ENCODE results near the gene BEND6. TPM values are rescaled to one million over a fixed set of nuclear protein-coding genes. Genes with fewer than 3 reads are reported as not detected.

The BEND6 gene
- total RNA-seq, 1 experiment from 2014 or later, result not detected

GRCh38 chr6:56915832-56916231 lies 39.1 kb upstream of the BEND6 start:
- no peak overlapping the region for H3K27ac ChIP-seq (ENCODE audit: low read length)
- H3K4me3 ChIP-seq (ENCODE audit: low read length), result no peak overlapping the region
- no peaks in the 10 kb centered on the region for H3K9me2 ChIP-seq (replicated peaks; ENCODE audit: insufficient read depth, low read length)
- no peaks in the 10 kb centered on the region for H3K4me1 ChIP-seq (ENCODE audit: low read length)
- H4K20me1 ChIP-seq (ENCODE audit: insufficient read depth, low read depth, low read length), result no peaks in the 10 kb centered on the region
- no peak overlapping the region for H2AFZ ChIP-seq (ENCODE audit: low read length)
- no peaks in the 10 kb centered on the region for H3K79me2 ChIP-seq (ENCODE audit: low read length)
- no peak overlapping the region for H3K9ac ChIP-seq (ENCODE audit: low read length)
- no peaks in the 10 kb centered on the region for H3K36me3 ChIP-seq (ENCODE audit: insufficient read depth, low read length)
- no peaks in the 10 kb centered on the region for H3K9me3 ChIP-seq (ENCODE audit: low read length)
- H3K27me3 ChIP-seq (ENCODE audit: low read length), result no peaks in the 10 kb centered on the region
- no peak overlapping the region for H3K4me2 ChIP-seq (ENCODE audit: low read depth, low read length, poor library complexity, severe bottlenecking)
- DNase-seq, result no peak

DNA sequence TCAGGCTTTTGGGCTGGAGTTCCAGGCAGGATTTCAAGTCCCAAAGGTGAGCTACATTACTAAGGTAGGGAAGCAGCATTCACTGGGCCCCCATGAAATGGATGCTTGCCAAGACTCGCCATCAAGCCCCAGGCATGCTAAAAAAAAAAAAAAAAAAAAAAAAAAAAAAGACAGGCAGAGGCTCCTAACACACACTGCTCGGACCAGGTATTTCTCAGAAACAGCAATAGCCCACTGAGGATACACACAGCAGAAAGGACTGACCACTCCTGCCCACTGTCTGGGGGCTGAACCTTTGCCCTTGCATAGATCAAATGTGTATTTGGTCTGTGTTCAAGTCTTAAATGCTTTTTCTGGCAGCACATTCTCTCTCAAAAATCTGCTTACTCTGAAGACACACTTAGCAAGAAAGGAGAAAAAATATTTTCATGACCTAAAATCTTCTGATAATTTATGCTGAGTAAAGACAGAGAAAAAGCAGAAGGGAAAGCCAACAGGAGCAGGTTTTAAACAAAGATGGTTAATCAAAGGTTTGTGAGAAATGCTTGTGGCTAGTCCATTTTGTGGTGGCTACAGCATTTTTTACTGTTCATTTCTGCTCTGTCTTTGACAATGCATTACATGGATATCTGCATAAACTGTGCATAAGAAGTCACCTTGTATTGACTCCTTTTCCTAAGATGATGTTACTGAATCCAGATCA lies 37.9 kb upstream of the BEND6 start:
- H2AFZ ChIP-seq (ENCODE audit: low read length), result no peak overlapping the region
- no peaks in the 10 kb centered on the region for H3K9me3 ChIP-seq (ENCODE audit: low read length)
- no peaks in the 10 kb centered on the region for H3K79me2 ChIP-seq (ENCODE audit: low read length)
- no peak overlapping the region for H3K9ac ChIP-seq (ENCODE audit: low read length)
- no peaks in the 10 kb centered on the region for H3K27me3 ChIP-seq (ENCODE audit: low read length)
- H3K9me2 ChIP-seq (replicated peaks; ENCODE audit: insufficient read depth, low read length), result no peaks in the 10 kb centered on the region
- H3K27ac ChIP-seq (ENCODE audit: low read length), result no peak overlapping the region
- H4K20me1 ChIP-seq (ENCODE audit: insufficient read depth, low read depth, low read length), result no peaks in the 10 kb centered on the region
- no peaks in the 10 kb centered on the region for H3K4me1 ChIP-seq (ENCODE audit: low read length)
- DNase-seq, result no peak
- no peak overlapping the region for H3K4me2 ChIP-seq (ENCODE audit: low read depth, low read length, poor library complexity, severe bottlenecking)
- no peak overlapping the region for H3K4me3 ChIP-seq (ENCODE audit: low read length)
- no peaks in the 10 kb centered on the region for H3K36me3 ChIP-seq (ENCODE audit: insufficient read depth, low read length)

- DNase-seq, result no peak
- Histone ChIP-seq H3K9ac (ENCODE audit: low read length) (no peak overlapping the region), H3K4me2 (ENCODE audit: low read depth, low read length, poor library complexity, severe bottlenecking) (no peak overlapping the region), H3K79me2 (ENCODE audit: low read length) (no peaks in the 10 kb centered on the region), H3K9me3 (ENCODE audit: low read length) (no peaks in the 10 kb centered on the region), H3K4me3 (ENCODE audit: low read length) (no peak overlapping the region), H2AFZ (ENCODE audit: low read length) (no peak overlapping the region), H3K27me3 (ENCODE audit: low read length) (no peaks in the 10 kb centered on the region; the same call in 1 of the 2 replicates), H3K27ac (ENCODE audit: low read length) (no peak overlapping the region), H3K4me1 (ENCODE audit: low read length) (no peaks in the 10 kb centered on the region), H3K9me2 (replicated peaks; ENCODE audit: insufficient read depth, low read length) (no peaks in the 10 kb centered on the region), H4K20me1 (ENCODE audit: insufficient read depth, low read depth, low read length) (no peaks in the 10 kb centered on the region), H3K36me3 (ENCODE audit: insufficient read depth, low read length) (no peaks in the 10 kb centered on the region)
These were observed 32.3 kb upstream of the BEND6 start for GRCh38 chr6:56922645-56923044.

GRCh38 chr6:56923565-56923964 lies 31.3 kb upstream of the BEND6 start:
- no peaks in the 10 kb centered on the region for H4K20me1 ChIP-seq (ENCODE audit: insufficient read depth, low read depth, low read length)
- H3K4me1 ChIP-seq (ENCODE audit: low read length), result no peaks in the 10 kb centered on the region
- no peaks in the 10 kb centered on the region for H3K9me3 ChIP-seq (ENCODE audit: low read length)
- no peaks in the 10 kb centered on the region for H3K79me2 ChIP-seq (ENCODE audit: low read length)
- H3K4me3 ChIP-seq (ENCODE audit: low read length), result no peak overlapping the region
- H3K9me2 ChIP-seq (replicated peaks; ENCODE audit: insufficient read depth, low read length), result no peaks in the 10 kb centered on the region
- DNase-seq, result no peak
- H3K27ac ChIP-seq (ENCODE audit: low read length), result no peak overlapping the region
- no peaks in the 10 kb centered on the region for H3K36me3 ChIP-seq (ENCODE audit: insufficient read depth, low read length)
- no peak overlapping the region for H2AFZ ChIP-seq (ENCODE audit: low read length)
- H3K27me3 ChIP-seq (ENCODE audit: low read length), result no peaks in the 10 kb centered on the region; the same call in 1 of the 2 replicates
- H3K4me2 ChIP-seq (ENCODE audit: low read depth, low read length, poor library complexity, severe bottlenecking), result no peak overlapping the region
- H3K9ac ChIP-seq (ENCODE audit: low read length), result no peak overlapping the region

DNA sequence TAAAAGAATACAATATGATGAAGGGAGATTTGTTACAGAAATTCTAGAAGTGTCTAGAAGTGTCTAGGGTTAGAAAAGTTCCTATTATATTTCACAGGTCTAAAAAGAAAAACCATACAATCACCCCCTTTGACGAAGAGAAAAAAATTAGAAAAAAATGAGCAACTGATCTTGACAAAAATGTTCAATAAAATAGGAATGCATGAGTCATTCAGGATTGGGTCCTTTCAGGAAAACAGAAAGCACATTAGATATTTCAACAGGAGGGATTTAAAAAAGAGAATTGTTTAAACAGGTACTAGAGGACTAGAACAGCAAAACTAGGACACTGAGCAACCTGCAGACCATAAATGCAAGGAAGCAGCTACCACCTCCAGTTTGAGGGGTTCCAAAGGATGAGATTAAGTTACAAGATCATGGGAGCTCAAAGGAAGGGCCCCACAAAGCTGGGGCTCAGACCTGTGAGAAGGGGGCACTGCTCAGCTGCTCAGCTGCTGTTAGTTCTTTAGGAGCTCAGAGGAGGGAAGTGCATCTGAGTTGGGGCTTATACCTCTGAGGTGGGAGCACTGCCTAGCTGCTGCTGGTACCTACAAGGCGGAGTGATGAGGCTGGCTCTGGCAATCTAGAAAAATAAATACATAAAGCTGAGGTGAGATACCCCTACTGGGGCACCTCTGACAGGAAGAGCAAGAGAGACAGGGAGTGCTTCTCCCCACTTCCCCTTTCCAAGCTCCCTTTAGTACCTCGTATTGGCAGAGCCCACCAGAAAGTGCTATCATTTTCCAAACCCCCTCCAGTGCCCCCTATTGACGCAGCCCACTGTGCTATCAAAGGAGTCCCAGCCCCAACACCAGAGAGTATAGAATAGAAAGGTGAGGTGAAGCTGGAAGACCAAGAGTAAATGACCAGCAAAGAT lies 27.1 kb upstream of the BEND6 start:
- H2AFZ ChIP-seq (ENCODE audit: low read length), result no peak overlapping the region
- H3K27ac ChIP-seq (ENCODE audit: low read length), result no peak overlapping the region
- no peaks in the 10 kb centered on the region for H3K9me2 ChIP-seq (replicated peaks; ENCODE audit: insufficient read depth, low read length)
- H3K27me3 ChIP-seq (ENCODE audit: low read length), result no peaks in the 10 kb centered on the region; the same call in 1 of the 2 replicates
- no peaks in the 10 kb centered on the region for H3K79me2 ChIP-seq (ENCODE audit: low read length)
- H3K9ac ChIP-seq (ENCODE audit: low read length), result no peak overlapping the region
- DNase-seq, result no peak
- H3K36me3 ChIP-seq (ENCODE audit: insufficient read depth, low read length), result no peaks in the 10 kb centered on the region
- no peaks in the 10 kb centered on the region for H3K9me3 ChIP-seq (ENCODE audit: low read length)
- H4K20me1 ChIP-seq (ENCODE audit: insufficient read depth, low read depth, low read length), result no peaks in the 10 kb centered on the region
- no peak overlapping the region for H3K4me2 ChIP-seq (ENCODE audit: low read depth, low read length, poor library complexity, severe bottlenecking)
- no peak overlapping the region for H3K4me3 ChIP-seq (ENCODE audit: low read length)
- H3K4me1 ChIP-seq (ENCODE audit: low read length), result no peaks in the 10 kb centered on the region

- H3K36me3 ChIP-seq (ENCODE audit: insufficient read depth, low read length), result no peaks in the 10 kb centered on the region
- no peak for DNase-seq
These were observed 24.1 kb upstream of the BEND6 start for GRCh38 chr6:56930846-56931245.

DNA sequence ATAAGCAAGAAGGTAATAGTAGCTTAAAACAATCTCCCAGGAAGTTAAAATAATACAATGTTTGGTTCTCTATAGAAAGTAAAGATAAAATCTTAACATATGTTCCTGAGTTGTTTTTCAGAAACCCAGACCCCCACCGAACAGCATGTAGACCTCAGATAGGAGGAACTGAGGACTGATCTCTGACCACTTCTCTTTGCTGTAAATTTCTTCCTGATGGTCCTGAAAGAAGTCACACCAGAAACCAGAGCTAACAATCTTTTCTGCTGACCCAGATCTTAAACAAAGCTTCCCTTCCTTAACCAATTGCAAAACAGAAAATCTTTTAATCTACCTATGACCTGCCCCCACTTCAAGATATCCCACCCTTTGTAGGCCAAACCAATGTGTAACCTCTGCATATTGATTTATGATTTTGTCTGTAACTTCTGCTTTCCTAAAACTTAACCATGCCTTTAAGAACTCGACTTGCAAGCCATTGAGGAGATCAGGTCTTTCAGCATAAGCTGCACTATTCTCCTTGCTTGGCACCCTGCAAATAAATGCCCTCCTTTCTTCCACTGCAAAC lies 21.9 kb upstream of the BEND6 start:
- no peaks in the 10 kb centered on the region for H3K9me3 ChIP-seq (ENCODE audit: low read length)
- H3K79me2 ChIP-seq (ENCODE audit: low read length), result no peaks in the 10 kb centered on the region
- H3K9me2 ChIP-seq (replicated peaks; ENCODE audit: insufficient read depth, low read length), result no peaks in the 10 kb centered on the region
- no peak overlapping the region for H3K27ac ChIP-seq (ENCODE audit: low read length)
- no peak overlapping the region for H3K9ac ChIP-seq (ENCODE audit: low read length)
- no peak for DNase-seq
- no peak overlapping the region for H3K4me3 ChIP-seq (ENCODE audit: low read length)
- H3K36me3 ChIP-seq (ENCODE audit: insufficient read depth, low read length), result no peaks in the 10 kb centered on the region
- no peaks in the 10 kb centered on the region for H4K20me1 ChIP-seq (ENCODE audit: insufficient read depth, low read depth, low read length)
- H3K4me1 ChIP-seq (ENCODE audit: low read length), result peaks cover 6% of the 10 kb centered on the region; the same call in 1 of the 2 replicates
- no peaks in the 10 kb centered on the region for H3K27me3 ChIP-seq (ENCODE audit: low read length)
- no peak overlapping the region for H3K4me2 ChIP-seq (ENCODE audit: low read depth, low read length, poor library complexity, severe bottlenecking)
- H2AFZ ChIP-seq (ENCODE audit: low read length), result no peak overlapping the region

More at GRCh38 chr6:56930846-56931245, 24.1 kb upstream of the BEND6 start:
- Histone ChIP-seq H3K9me3 (ENCODE audit: low read length) (no peaks in the 10 kb centered on the region), H4K20me1 (ENCODE audit: insufficient read depth, low read depth, low read length) (no peaks in the 10 kb centered on the region), H3K4me3 (ENCODE audit: low read length) (no peak overlapping the region), H3K4me1 (ENCODE audit: low read length) (peaks cover 6% of the 10 kb centered on the region; the same call in 1 of the 2 replicates), H3K79me2 (ENCODE audit: low read length) (no peaks in the 10 kb centered on the region), H3K4me2 (ENCODE audit: low read depth, low read length, poor library complexity, severe bottlenecking) (no peak overlapping the region), H2AFZ (ENCODE audit: low read length) (no peak overlapping the region), H3K27me3 (ENCODE audit: low read length) (no peaks in the 10 kb centered on the region; the same call in 1 of the 2 replicates), H3K9ac (ENCODE audit: low read length) (no peak overlapping the region), H3K9me2 (replicated peaks; ENCODE audit: insufficient read depth, low read length) (no peaks in the 10 kb centered on the region), H3K27ac (ENCODE audit: low read length) (no peak overlapping the region)

GRCh38 chr6:56933650-56934049 lies 21.3 kb upstream of the BEND6 start:
- no peak overlapping the region for H3K4me3 ChIP-seq (ENCODE audit: low read length)
- no peak overlapping the region for H2AFZ ChIP-seq (ENCODE audit: low read length)
- H3K36me3 ChIP-seq (ENCODE audit: insufficient read depth, low read length), result no peaks in the 10 kb centered on the region
- no peaks in the 10 kb centered on the region for H3K27me3 ChIP-seq (ENCODE audit: low read length)
- H3K4me1 ChIP-seq (ENCODE audit: low read length), result peaks cover 6% of the 10 kb centered on the region; the same call in 1 of the 2 replicates
- no peaks in the 10 kb centered on the region for H3K9me3 ChIP-seq (ENCODE audit: low read length)
- no peaks in the 10 kb centered on the region for H3K79me2 ChIP-seq (ENCODE audit: low read length)
- no peak overlapping the region for H3K9ac ChIP-seq (ENCODE audit: low read length)
- H3K27ac ChIP-seq (ENCODE audit: low read length), result no peak overlapping the region
- H3K4me2 ChIP-seq (ENCODE audit: low read depth, low read length, poor library complexity, severe bottlenecking), result no peak overlapping the region
- H3K9me2 ChIP-seq (replicated peaks; ENCODE audit: insufficient read depth, low read length), result no peaks in the 10 kb centered on the region
- H4K20me1 ChIP-seq (ENCODE audit: insufficient read depth, low read depth, low read length), result no peaks in the 10 kb centered on the region
- DNase-seq, result no peak
